Measurements from ENCODE around the gene OR10G3.
A peak's percentile ranks its signal among the peaks of the same experiment; 100 is the strongest.

The OR10G3 gene

DNA sequence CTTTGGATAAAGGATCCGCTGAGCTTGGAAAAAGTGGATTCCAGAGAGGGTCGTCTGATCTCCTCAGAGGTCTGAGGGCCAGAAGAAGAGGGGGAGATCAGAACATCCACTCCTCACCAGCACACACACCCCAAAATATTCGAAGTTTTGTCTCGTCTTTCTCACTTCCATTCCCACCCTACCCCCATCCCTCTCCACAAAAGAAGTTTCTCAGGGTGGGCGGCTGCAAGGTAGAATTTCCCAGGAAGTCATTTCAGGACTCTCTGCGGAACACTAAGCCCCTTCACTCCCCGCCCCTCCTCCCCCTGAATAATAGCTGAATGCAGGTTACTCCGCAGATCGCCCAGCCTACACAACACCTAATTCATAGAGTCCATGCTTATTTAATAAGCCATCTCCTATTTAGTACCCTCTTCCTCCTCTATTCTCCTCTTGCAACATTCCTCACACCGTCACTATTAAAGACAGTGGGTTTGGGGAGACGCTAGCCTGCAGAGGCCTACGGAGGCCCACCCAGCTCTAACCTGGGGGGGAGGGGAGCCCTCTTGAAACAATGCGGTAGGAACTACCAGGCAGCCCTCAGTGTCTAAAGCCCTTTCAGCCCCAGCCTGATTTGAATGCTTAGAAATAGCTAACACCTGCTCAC is 53.1 kb downstream of the OR10G3 start:
- DNase-seq (ENCODE audit: low read depth): no peak
- TF ChIP-seq, protein P1, sequence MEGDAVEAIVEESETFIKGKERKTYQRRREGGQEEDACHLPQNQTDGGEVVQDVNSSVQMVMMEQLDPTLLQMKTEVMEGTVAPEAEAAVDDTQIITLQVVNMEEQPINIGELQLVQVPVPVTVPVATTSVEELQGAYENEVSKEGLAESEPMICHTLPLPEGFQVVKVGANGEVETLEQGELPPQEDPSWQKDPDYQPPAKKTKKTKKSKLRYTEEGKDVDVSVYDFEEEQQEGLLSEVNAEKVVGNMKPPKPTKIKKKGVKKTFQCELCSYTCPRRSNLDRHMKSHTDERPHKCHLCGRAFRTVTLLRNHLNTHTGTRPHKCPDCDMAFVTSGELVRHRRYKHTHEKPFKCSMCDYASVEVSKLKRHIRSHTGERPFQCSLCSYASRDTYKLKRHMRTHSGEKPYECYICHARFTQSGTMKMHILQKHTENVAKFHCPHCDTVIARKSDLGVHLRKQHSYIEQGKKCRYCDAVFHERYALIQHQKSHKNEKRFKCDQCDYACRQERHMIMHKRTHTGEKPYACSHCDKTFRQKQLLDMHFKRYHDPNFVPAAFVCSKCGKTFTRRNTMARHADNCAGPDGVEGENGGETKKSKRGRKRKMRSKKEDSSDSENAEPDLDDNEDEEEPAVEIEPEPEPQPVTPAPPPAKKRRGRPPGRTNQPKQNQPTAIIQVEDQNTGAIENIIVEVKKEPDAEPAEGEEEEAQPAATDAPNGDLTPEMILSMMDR (IDR thresholded peaks at IDR 0.05; ENCODE audit: insufficient read depth, low read depth, low read length, missing control alignments): no peak
- peak overlapping the region; percentile 58 for H3K4me3 ChIP-seq (ENCODE audit: low read depth, low read length)

DNA sequence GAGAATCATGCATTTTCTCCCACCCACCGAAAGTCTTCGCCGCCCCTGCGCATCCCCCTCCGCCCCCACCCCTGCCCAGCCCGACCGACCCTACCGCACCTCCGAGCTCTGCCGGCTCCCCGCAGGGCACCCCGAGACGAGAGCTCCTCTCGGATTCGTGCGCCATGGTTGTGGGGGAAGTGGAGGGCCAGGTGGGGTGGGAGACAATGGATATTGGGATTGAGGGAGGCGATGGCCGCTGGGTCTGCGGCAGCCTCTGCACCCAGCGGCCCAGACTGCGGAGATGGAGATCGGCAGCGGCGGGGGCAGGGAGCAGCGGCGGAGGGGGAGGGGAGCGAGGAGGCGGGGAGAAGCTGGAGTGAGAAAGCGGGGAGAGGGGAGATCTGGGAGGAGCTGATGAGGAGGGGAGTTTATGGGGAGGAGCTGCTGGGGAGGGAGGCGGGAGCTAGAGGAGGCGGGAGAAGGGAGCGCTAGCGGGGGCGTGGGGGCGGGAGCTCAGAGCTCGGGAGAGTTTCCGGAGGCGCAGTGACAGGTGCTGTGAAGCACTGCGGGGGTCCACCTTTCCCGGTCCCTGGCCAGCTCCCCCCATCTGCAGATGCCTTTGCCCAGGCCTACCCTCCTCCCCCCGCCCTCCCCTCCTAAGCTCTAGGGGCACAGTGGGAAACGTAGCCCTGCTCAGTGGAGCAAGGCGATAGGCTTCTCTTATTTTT is 53.8 kb downstream of the OR10G3 start, which contains the start of gene SALL2:
TSS of gene SALL2 (minus strand) at position 385 of the 710 bp plus-strand sequence. CDS start at position 166, 219 bp downstream.
- DNase-seq (ENCODE audit: low read depth): peak; percentile 51
- peak within 1 kb of the TSS; percentile 58 for H3K4me3 ChIP-seq (ENCODE audit: low read depth, low read length)
- TF ChIP-seq, protein P1 (IDR thresholded peaks at IDR 0.05; ENCODE audit: insufficient read depth, low read depth, low read length, missing control alignments): no peak

DNA sequence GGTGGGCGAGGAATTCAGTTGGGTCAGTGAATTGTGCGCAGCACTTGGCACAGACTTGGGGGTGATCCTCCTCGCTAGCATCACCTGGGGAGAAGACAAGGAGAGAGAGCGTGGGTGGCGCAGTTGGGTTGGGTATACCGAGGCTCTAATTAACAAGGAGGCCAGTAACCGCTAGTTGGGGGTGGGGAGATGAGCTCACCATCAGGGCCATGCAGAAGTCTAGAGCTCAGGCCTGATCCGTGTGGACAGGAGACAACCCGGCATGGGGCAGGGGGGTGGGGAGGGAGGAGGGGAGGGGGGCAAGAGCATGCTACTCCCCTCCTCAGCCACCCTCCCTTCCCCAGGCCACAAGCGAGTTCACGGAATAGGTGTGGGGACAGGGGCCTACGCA is 54.3 kb downstream of the OR10G3 start:
- DNase-seq (ENCODE audit: low read depth): no peak

DNA sequence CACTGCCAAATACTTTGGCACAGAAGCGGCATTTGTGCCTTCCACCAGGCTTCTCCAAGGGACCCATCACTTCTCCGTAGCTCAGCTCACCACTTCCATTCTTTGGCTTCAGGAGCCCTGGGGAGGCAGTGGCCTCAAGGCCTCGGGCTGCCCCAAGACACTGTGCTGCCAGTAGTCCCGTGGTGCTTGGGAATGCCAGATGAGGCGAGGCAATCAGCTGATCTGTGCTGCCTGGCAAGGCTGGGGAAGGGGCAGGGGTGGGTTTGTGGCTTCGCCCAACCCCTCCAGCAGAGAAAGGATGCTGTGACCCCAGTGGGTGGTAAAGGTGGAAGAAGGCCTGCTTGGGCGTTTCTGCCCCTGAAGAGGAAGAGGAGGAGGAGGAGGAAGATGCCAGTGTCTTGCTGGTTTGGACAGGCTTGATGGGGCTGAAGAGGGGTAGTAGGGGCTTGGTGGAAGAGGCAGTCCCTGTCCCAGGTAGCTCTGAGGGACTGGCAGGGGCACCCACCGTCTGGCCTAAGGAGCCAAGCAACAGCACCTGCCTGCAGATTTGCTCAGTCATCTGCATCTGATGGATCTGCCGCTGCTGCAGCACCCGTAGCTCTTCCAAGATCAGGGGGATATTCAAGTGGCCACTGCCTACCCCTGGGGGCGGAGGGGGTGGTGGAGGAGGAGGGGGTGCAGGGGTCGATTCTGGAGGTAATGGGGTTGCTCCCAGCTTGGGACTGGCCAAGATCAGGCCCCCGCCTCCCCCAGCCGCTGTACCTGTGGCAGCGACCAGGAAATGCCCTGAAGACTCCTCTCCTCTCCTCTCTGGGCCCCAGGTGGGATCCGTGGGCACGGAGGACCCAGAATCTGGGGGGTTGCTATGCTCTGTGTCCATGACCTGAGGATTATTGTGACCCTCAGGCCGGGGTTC is 55.0 kb downstream of the OR10G3 start:
- no peak for DNase-seq (ENCODE audit: low read depth)
- TF ChIP-seq, protein P1 (IDR thresholded peaks at IDR 0.05; ENCODE audit: insufficient read depth, low read depth, low read length, missing control alignments): no peak
- no peak overlapping the region for H3K4me3 ChIP-seq (ENCODE audit: low read depth, low read length)

More for the DNA sequence above, 54.3 kb downstream of the OR10G3 start:
- peak overlapping the region; percentile 58 for H3K4me3 ChIP-seq (ENCODE audit: low read depth, low read length)
- TF ChIP-seq, protein P1 (IDR thresholded peaks at IDR 0.05; ENCODE audit: insufficient read depth, low read depth, low read length, missing control alignments): no peak

DNA sequence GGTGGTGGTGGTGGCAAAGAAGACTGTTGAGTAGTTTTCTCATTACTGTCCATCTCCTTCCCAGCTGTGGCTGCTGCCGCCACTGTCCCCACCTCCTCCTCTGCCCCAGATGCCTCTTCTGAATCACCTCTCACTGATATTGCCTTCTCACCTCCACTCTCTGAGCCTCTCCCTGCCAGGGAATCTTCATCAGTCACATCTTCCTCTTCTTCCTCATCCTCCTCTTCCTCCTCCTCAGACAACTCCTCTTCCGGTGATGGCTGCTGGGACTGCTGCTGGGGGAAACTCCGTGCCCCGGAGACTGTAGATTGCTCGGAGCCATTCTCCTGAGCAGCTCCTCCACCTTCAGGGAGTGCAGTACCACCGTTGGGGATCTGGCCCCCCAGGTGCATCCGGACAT is 56.7 kb downstream of the OR10G3 start:
- no peak for DNase-seq (ENCODE audit: low read depth)
- TF ChIP-seq, protein P1 (IDR thresholded peaks at IDR 0.05; ENCODE audit: insufficient read depth, low read depth, low read length, missing control alignments): no peak
- no peak overlapping the region for H3K4me3 ChIP-seq (ENCODE audit: low read depth, low read length)

DNA sequence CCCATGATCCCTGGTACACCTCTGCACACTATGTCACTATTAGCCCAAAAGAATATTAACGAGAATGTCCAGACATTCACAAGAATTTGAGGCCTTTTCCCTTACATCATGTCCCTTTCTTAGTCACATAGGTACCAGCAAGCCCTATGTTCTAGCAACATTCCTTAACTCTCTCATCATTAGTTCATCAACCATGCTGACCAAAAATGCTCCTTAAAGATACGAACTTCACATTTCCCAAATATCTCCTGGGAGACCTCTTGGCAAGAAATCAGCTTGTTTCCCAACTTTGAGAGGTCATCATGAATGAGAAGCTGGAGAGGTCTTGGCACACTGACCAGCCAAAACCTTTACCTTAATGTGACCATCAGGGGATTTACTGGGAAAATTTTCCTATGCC is 58.4 kb downstream of the OR10G3 start:
- H3K4me3 ChIP-seq (ENCODE audit: low read depth, low read length): no peak overlapping the region
- TF ChIP-seq, protein P1 (IDR thresholded peaks at IDR 0.05; ENCODE audit: insufficient read depth, low read depth, low read length, missing control alignments): no peak
- DNase-seq (ENCODE audit: low read depth): no peak
